H9 (cell line): ENCODE measurements around the gene DPYD. TPM values are rescaled to one million over a fixed set of nuclear protein-coding genes. Genes with fewer than 3 reads are reported as not detected.

ENCODE experiments used
- DNase-seq: peaks from one replicate; pipeline ENCODE4 v3.0.0-alpha.2; 2017
- H2AFZ ChIP-seq: one replicate; pipeline ENCODE4 v1.6.1; 2013; ENCODE audit warnings: mild to moderate bottlenecking, low read length, control low read depth, moderate library complexity
- H2AK5ac ChIP-seq: 2 replicates; pipeline ENCODE4 v1.6.1; 2013; ENCODE audit warnings: low read length, control low read depth, mixed read lengths; ENCODE audit not compliant: insufficient read length
- H2BK120ac ChIP-seq: one replicate; pipeline ENCODE4 v1.6.1; 2013; ENCODE audit warnings: low read depth, mild to moderate bottlenecking, low read length, control low read depth, inconsistent platforms; ENCODE audit not compliant: poor library complexity, severe bottlenecking
- H2BK12ac ChIP-seq: 2 replicates; pipeline ENCODE4 v1.6.1; 2013; ENCODE audit warnings: low read length, control low read depth, mixed read lengths, low read depth; ENCODE audit not compliant: insufficient read length
- H2BK15ac ChIP-seq: 2 replicates; pipeline ENCODE4 v1.6.1; 2013; ENCODE audit warnings: low read depth, low read length, control low read depth
- H2BK20ac ChIP-seq: one replicate; pipeline ENCODE4 v1.6.1; 2013; ENCODE audit warnings: low read depth, mild to moderate bottlenecking, low read length, control low read depth, inconsistent platforms; ENCODE audit not compliant: poor library complexity, severe bottlenecking
- H2BK5ac ChIP-seq: 2 replicates; pipeline ENCODE4 v1.6.1; 2013; ENCODE audit warnings: low read length, control low read depth, mixed read lengths; ENCODE audit not compliant: insufficient read length
- H3K14ac ChIP-seq: 2 replicates; pipeline ENCODE4 v1.6.1; 2013; ENCODE audit warnings: low read length, control low read depth; ENCODE audit not compliant: insufficient read depth
- H3K18ac ChIP-seq: 2 replicates; pipeline ENCODE4 v1.6.1; 2013; ENCODE audit warnings: low read depth, mild to moderate bottlenecking, mixed read lengths, low read length, control low read depth; ENCODE audit not compliant: insufficient read length
- H3K23ac ChIP-seq: 2 replicates; pipeline ENCODE4 v1.6.1; 2013; ENCODE audit warnings: low read length, control low read depth, mixed read lengths, low read depth; ENCODE audit not compliant: insufficient read length
- H3K23me2 ChIP-seq: 2 replicates; pipeline ENCODE4 v1.6.1; 2013; ENCODE audit warnings: low read depth, mild to moderate bottlenecking, mixed read lengths, low read length, control low read depth; ENCODE audit not compliant: insufficient read length, poor library complexity, severe bottlenecking
- H3K27ac ChIP-seq: 2 replicates; pipeline ENCODE4 v1.5.1; 2013; ENCODE audit warnings: low read length, control low read depth, mixed read lengths, low read depth; ENCODE audit not compliant: insufficient read length
- H3K27me3 ChIP-seq: 2 replicates; pipeline ENCODE4 v1.6.1; 2013; ENCODE audit warnings: low read length, control low read depth, inconsistent platforms; ENCODE audit not compliant: insufficient read depth
- H3K4ac ChIP-seq: 2 replicates; pipeline ENCODE4 v1.6.1; 2013; ENCODE audit warnings: low read depth, mild to moderate bottlenecking, control low read depth, inconsistent platforms, low read length, moderate library complexity
- H3K4me1 ChIP-seq: 2 replicates; pipeline ENCODE4 v1.6.1; 2013; ENCODE audit warnings: low read length, control low read depth, inconsistent platforms; ENCODE audit not compliant: insufficient read depth
- H3K4me2 ChIP-seq: 2 replicates; pipeline ENCODE4 v1.6.1; 2013; ENCODE audit warnings: low read length, control low read depth, mixed read lengths; ENCODE audit not compliant: insufficient read length, insufficient read depth
- H3K56ac ChIP-seq: 2 replicates; pipeline ENCODE4 v1.6.1; 2013; ENCODE audit warnings: low read depth, mild to moderate bottlenecking, mixed read lengths, low read length, control low read depth; ENCODE audit not compliant: insufficient read length
- H3K79me1 ChIP-seq: 2 replicates; pipeline ENCODE4 v1.6.1; 2013; ENCODE audit warnings: low read depth, mild to moderate bottlenecking, moderate library complexity, low read length, control low read depth, inconsistent platforms; ENCODE audit not compliant: insufficient read depth, poor library complexity, severe bottlenecking
- H3K79me2 ChIP-seq: 2 replicates; pipeline ENCODE4 v1.6.1; 2013; ENCODE audit warnings: low read length, control low read depth, inconsistent platforms; ENCODE audit not compliant: insufficient read depth
- H3K9ac ChIP-seq: 2 replicates; pipeline ENCODE4 v1.6.1; 2013; ENCODE audit warnings: low read length, control low read depth, mixed read lengths; ENCODE audit not compliant: insufficient read length; ENCODE audit errors: extremely low read depth
- H3K9me3 ChIP-seq: one replicate; pipeline ENCODE4 v1.6.1; 2013; ENCODE audit warnings: low read depth, low read length, inconsistent platforms; ENCODE audit not compliant: control insufficient read depth
- H3T11ph ChIP-seq: one replicate; pipeline ENCODE4 v1.6.1; 2013; ENCODE audit warnings: mild to moderate bottlenecking, low read length, control low read depth, inconsistent platforms
- H4K20me1 ChIP-seq: one replicate; pipeline ENCODE4 v1.6.1; 2013; ENCODE audit not compliant: control insufficient read depth, insufficient read length, insufficient read depth
- H4K5ac ChIP-seq: 2 replicates; pipeline ENCODE4 v1.6.1; 2013; ENCODE audit warnings: low read depth, mild to moderate bottlenecking, mixed read lengths, low read length, control low read depth; ENCODE audit not compliant: insufficient read length
- H4K8ac ChIP-seq: replicated peaks from 2 replicates; pipeline ENCODE4 v1.6.1; 2013; ENCODE audit warnings: low read length, control low read depth, mixed read lengths, low read depth; ENCODE audit not compliant: insufficient read length
- H4K91ac ChIP-seq: 2 replicates; pipeline ENCODE4 v1.6.1; 2013; ENCODE audit warnings: low read depth, mild to moderate bottlenecking, moderate library complexity, mixed read lengths, low read length, control low read depth; ENCODE audit not compliant: insufficient read length
- H3K27ac Mint-ChIP-seq, 3 experiments: 2 replicates in 2 of 3; 3 replicates in 1 of 3; pipeline ENCODE4 v1.8.0; 2020 to 2021; ENCODE audit warnings: mixed read lengths in 3 of 3, mild to moderate bottlenecking in 1 of 3, moderate library complexity in 1 of 3
- H3K27me3 Mint-ChIP-seq: 2 replicates; pipeline ENCODE4 v1.8.0; 2021; ENCODE audit warnings: low read depth, mild to moderate bottlenecking, moderate library complexity, mixed read lengths
- H3K36me3 Mint-ChIP-seq, 3 experiments: 2 replicates in 2 of 3; 3 replicates in 1 of 3; pipeline ENCODE4 v1.8.0; 2020 to 2021; ENCODE audit warnings: low read depth in 3 of 3, mixed read lengths in 3 of 3; ENCODE audit not compliant: insufficient read depth in 1 of 3
- H3K4me1 Mint-ChIP-seq, 2 experiments: 2 replicates each; pipeline ENCODE4 v1.8.0; 2020; ENCODE audit warnings: mixed read lengths in 2 of 2
- H3K4me3 Mint-ChIP-seq, 2 experiments: 2 replicates in 1 of 2; 3 replicates in 1 of 2; pipeline ENCODE4 v1.8.0; 2020 to 2021; ENCODE audit warnings: mild to moderate bottlenecking in 2 of 2, mixed read lengths in 2 of 2, moderate library complexity in 1 of 2
- H3K9me3 Mint-ChIP-seq, 2 experiments: 2 replicates in 1 of 2; 3 replicates in 1 of 2; pipeline ENCODE4 v1.8.0; 2020; ENCODE audit warnings: mild to moderate bottlenecking in 2 of 2, mixed read lengths in 2 of 2, moderate library complexity in 1 of 2
- WGBS: extraction: QIAGEN DNeasy Blood & Tissue Kit; methylation state at CpG from one replicate; pipeline ENCODE4 v1.1.7; 2013; ENCODE audit warnings: missing lambda C conversion rate, low lambda C conversion rate, mixed read lengths; ENCODE audit not compliant: insufficient read length; ENCODE audit errors: extremely low coverage; 5-methylcytosine and 5-hydroxymethylcytosine counted together
- total RNA-seq: library from RNA; stranded (reverse); gene quantifications from 2 replicates; pipeline ENCODE4 v1.2.1, GENCODE V29; 2021
- TF ChIP-seq, protein P1 (sequence below): fragments of 200-600 bp; sonication (generic); conservative IDR thresholded peaks from 3 replicates; pipeline ENCODE4 v1.8.0; 2021; ENCODE audit warnings: antibody characterized with exemption, mild to moderate bottlenecking

The DPYD gene
- total RNA-seq, 1 experiment from 2014 or later = 0.37 TPM

DNA sequence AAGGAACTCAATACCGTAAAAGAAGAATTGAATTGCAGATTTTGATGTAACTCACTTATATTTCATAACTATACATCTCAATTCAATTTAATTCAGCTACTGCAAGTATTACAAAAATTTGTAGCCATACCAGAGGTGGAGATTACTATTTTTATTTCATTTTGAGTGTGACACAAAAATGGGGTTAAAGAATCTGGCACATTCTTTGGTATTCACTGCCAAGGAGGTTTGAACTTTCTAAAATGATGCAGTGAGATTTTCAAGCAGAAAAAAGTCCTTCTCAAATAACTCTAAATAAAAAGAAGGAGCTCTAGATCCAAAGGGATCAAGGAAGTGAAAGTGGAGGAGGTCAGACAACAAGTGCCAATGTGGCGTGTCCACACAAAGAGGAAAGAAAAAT is 569.0 kb downstream of the DPYD start:
- TF ChIP-seq, protein P1, sequence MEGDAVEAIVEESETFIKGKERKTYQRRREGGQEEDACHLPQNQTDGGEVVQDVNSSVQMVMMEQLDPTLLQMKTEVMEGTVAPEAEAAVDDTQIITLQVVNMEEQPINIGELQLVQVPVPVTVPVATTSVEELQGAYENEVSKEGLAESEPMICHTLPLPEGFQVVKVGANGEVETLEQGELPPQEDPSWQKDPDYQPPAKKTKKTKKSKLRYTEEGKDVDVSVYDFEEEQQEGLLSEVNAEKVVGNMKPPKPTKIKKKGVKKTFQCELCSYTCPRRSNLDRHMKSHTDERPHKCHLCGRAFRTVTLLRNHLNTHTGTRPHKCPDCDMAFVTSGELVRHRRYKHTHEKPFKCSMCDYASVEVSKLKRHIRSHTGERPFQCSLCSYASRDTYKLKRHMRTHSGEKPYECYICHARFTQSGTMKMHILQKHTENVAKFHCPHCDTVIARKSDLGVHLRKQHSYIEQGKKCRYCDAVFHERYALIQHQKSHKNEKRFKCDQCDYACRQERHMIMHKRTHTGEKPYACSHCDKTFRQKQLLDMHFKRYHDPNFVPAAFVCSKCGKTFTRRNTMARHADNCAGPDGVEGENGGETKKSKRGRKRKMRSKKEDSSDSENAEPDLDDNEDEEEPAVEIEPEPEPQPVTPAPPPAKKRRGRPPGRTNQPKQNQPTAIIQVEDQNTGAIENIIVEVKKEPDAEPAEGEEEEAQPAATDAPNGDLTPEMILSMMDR = no peak
- Histone ChIP-seq H3K23me2 (no peaks in the 10 kb centered on the region), H2BK12ac (no peak overlapping the region), H4K8ac (no peak overlapping the region), H3T11ph (no peak overlapping the region), H3K4me1 (no peaks in the 10 kb centered on the region), H2AK5ac (no peak overlapping the region), H3K79me1 (no peaks in the 10 kb centered on the region), H3K56ac (no peak overlapping the region), H3K14ac (no peak overlapping the region), H3K9ac (no peak overlapping the region), H3K4ac (no peak overlapping the region), H3K9me3 (no peaks in the 10 kb centered on the region), H3K79me2 (no peaks in the 10 kb centered on the region), H4K91ac (no peak overlapping the region), H2BK5ac (no peak overlapping the region), H3K4me2 (no peak overlapping the region), H3K27ac (no peak overlapping the region), H4K20me1 (no peaks in the 10 kb centered on the region), H4K5ac (no peak overlapping the region), H3K23ac (no peak overlapping the region), H2BK15ac (no peak overlapping the region), H2BK20ac (no peak overlapping the region), H2BK120ac (no peak overlapping the region), H3K27me3 (no peaks in the 10 kb centered on the region), H3K18ac (no peak overlapping the region), H2AFZ (no peak overlapping the region)
- Mint-ChIP-seq H3K4me1 (peaks cover 9 to 11% of the 10 kb centered on the region in 2 experiments), H3K36me3 (no peaks in the 10 kb centered on the region), H3K27me3 (no peaks in the 10 kb centered on the region), H3K27ac (0 out of 7 replicates have a peak overlapping the region, but pooled peaks of 1 of the 3 experiments have one; percentile 9), H3K4me3 (no peak overlapping the region), H3K9me3 (peaks cover 0 to 3% of the 10 kb centered on the region in 2 experiments; a peak in 1 of 5 replicates)
- DNase-seq = no peak
- WGBS = no CpG with 5 or more reads among the region's 2 CpGs
